PC-9 (cell line): Measurements from ENCODE around the gene AIFM2. TPM values are rescaled to one million over a fixed set of nuclear protein-coding genes. Genes with fewer than 3 reads are reported as not detected.

Experiments used
- BruUV-seq: library from RNA; stranded (reverse); fragments of 400-500 nt; replicated peaks from 2 replicates; lab custom pipeline; 2021; lab: Mats Ljungman, UMichigan
- CTCF ChIA-PET: fragments of 300-600 bp; sonication (Branson Sonifier 250); formaldehyde crosslinking; loops from one replicate; lab custom pipeline; 2022; ENCODE audit warnings: antibody characterized with exemption; lab: Charles Lee
- POLR2A ChIA-PET: fragments of 300-600 bp; sonication (Branson Sonifier 250); formaldehyde crosslinking; loops from one replicate; lab custom pipeline; 2022; ENCODE audit warnings: antibody characterized with exemption; ENCODE audit not compliant: unreplicated experiment; lab: Charles Lee
- DNase-seq, 2 experiments: peaks; one replicate each; pipeline versions ENCODE4 v3.0.0 to v3.0.0-alpha.2; 2015 to 2022; ENCODE audit warnings: mixed read lengths in 1 of 2
- H2AFZ ChIP-seq: fragments of 200-600 bp; sonication (generic); 2 replicates; pipeline ENCODE4 v1.8.1; 2017; ENCODE audit warnings: antibody characterized with exemption
- H3F3A ChIP-seq: fragments of 200-600 bp; sonication (generic); 2 replicates; pipeline ENCODE4 v1.8.1; 2017; ENCODE audit warnings: antibody characterized with exemption, mild to moderate bottlenecking, low read depth; ENCODE audit not compliant: insufficient read depth
- H3K27ac ChIP-seq: fragments of 200-600 bp; sonication (generic); 2 replicates; pipeline ENCODE4 v1.6.1; 2016; ENCODE audit warnings: mixed run types
- H3K27me3 ChIP-seq: fragments of 200-600 bp; sonication (generic); 2 replicates; pipeline ENCODE4 v1.6.1; 2016; ENCODE audit warnings: low read depth, mixed run types; ENCODE audit not compliant: insufficient read depth
- H3K36me3 ChIP-seq: fragments of 200-600 bp; sonication (generic); 2 replicates; pipeline ENCODE4 v1.6.1; 2016; ENCODE audit warnings: low read depth, mixed run types
- H3K4me1 ChIP-seq: fragments of 200-600 bp; sonication (generic); replicated peaks from 2 replicates; pipeline ENCODE4 v1.6.1; 2016; ENCODE audit warnings: mixed run types; ENCODE audit not compliant: insufficient read depth
- H3K4me2 ChIP-seq: fragments of 200-600 bp; sonication (generic); 2 replicates; pipeline ENCODE4 v1.6.1; 2017; ENCODE audit warnings: mixed run types
- H3K4me3 ChIP-seq: fragments of 200-600 bp; sonication (generic); 2 replicates; pipeline ENCODE4 v1.6.1; 2016; ENCODE audit warnings: mixed run types
- H3K79me2 ChIP-seq: fragments of 200-600 bp; sonication (generic); 2 replicates; pipeline ENCODE4 v1.6.1; 2017; ENCODE audit warnings: low read depth, mixed run types
- H3K9me2 ChIP-seq: fragments of 200-600 bp; sonication (generic); 2 replicates; pipeline ENCODE4 v1.8.1; 2017; ENCODE audit warnings: mild to moderate bottlenecking; ENCODE audit not compliant: insufficient read depth
- H3K9me3 ChIP-seq: fragments of 200-600 bp; sonication (generic); 2 replicates; pipeline ENCODE4 v1.8.1; 2016; ENCODE audit warnings: low read depth; ENCODE audit not compliant: insufficient read depth
- H4K20me1 ChIP-seq: fragments of 200-600 bp; sonication (generic); 2 replicates; pipeline ENCODE4 v1.8.1; 2017; ENCODE audit not compliant: insufficient read depth
- CTCF ChIP-seq: fragments of 200-600 bp; sonication (generic); conservative IDR thresholded peaks from 2 replicates; pipeline ENCODE4 v1.6.1; 2017; ENCODE audit warnings: mixed run types, antibody characterized with exemption, mild to moderate bottlenecking, moderate library complexity
- EZH2 ChIP-seq: fragments of 200-600 bp; sonication (generic); IDR thresholded peaks from 2 replicates; pipeline ENCODE4 v1.8.0; 2017; ENCODE audit warnings: antibody characterized with exemption, low read depth
- intact Hi-C: fragments of 100-400 bp; cut with micrococcal nuclease; formaldehyde crosslinking; loops from one replicate; pipeline ENCODE4 v1.10.0; 2022; ENCODE audit not compliant: unreplicated experiment
- total RNA-seq: library from RNA; stranded (reverse); gene quantifications from 2 replicates; pipeline ENCODE4 v1.2.3, GENCODE V29; 2021

AIFM2 gene
- total RNA-seq, 1 experiment from 2014 or later: 47.0 TPM

- peaks cover 11% of the 10 kb centered on the region; the same call in 1 of the 2 replicates for H3K27me3 ChIP-seq
- BruUV-seq: no TSS peak
- ChIA-PET CTCF (no interaction called here), POLR2A (interaction anchor here (0.5 kb wide), 1 partner anchor 90 kb away, joined by 3 read pairs; no protein-coding TSS in a partner anchor)
- no peaks in the 10 kb centered on the region for H3K9me3 ChIP-seq
- no peaks in the 10 kb centered on the region for H3K79me2 ChIP-seq
- H3K9me2 ChIP-seq: no peaks in the 10 kb centered on the region
- H3K27ac ChIP-seq: no peak overlapping the region
- TF ChIP-seq EZH2: no peak
- TF ChIP-seq CTCF: no peak
- no peaks in the 10 kb centered on the region for H3K36me3 ChIP-seq
- no peak overlapping the region for H2AFZ ChIP-seq
- H3F3A ChIP-seq: no peaks in the 10 kb centered on the region
- no peaks in the 10 kb centered on the region for H4K20me1 ChIP-seq
- DNase-seq: no peak
- intact Hi-C loops: no loop called here
- H3K4me1 ChIP-seq: no peaks in the 10 kb centered on the region
- H3K4me3 ChIP-seq: no peak overlapping the region
- H3K4me2 ChIP-seq: no peak overlapping the region
Observed at GRCh38 chr10:70063418-70064098, 69.1 kb downstream of the AIFM2 start.

Other genes starting within 250 kb of the AIFM2 start
- gene MACROH2A2, start 80.0 kb downstream of the AIFM2 start, total RNA-seq: 0.43 TPM in 1 of 2 replicates, not detected in the other
- gene TYSND1, start 13.9 kb upstream of the AIFM2 start, total RNA-seq: 28.0 and 33.5 TPM in 2 replicates
- gene SAR1A, start 37.7 kb upstream of the AIFM2 start, total RNA-seq: 80.3 and 124 TPM in 2 replicates
- 224 and 236 TPM in 2 replicates for gene PPA1, start 100.6 kb upstream of the AIFM2 start, total RNA-seq
- 0.05 and 0.09 TPM in 2 replicates for gene NPFFR1, start 151.2 kb upstream of the AIFM2 start, total RNA-seq
- 40.2 and 41.5 TPM in 2 replicates for gene LRRC20, start 249.8 kb upstream of the AIFM2 start, total RNA-seq